GM21529 (cell line): ENCODE measurements around the gene CALR3.
A peak's percentile ranks its signal among the peaks of the same experiment; 100 is the strongest.
"Not testable (repeated sequence)": the region's sequence is repeated elsewhere in the genome, so short reads cannot be mapped to it uniquely, and the experiment has no call there.

Experiments used
- ATAC-seq: cut with Tn5 transposase; IDR thresholded peaks from one replicate; pipeline ENCODE4 v1.9.1; 2021; ENCODE audit not compliant: unreplicated experiment

The CALR3 gene

GRCh38 chr19:16495982-16496612 is at the start of gene CALR3, which contains the start of gene C19orf44:
Gene CALR3 (minus strand): TSS chr19:16496167. CDS start chr19:16496129, 38 bp downstream.
Gene C19orf44 (plus strand): TSS chr19:16496394. CDS start chr19:16500793, 4,399 bp downstream.
- ATAC-seq: peak; percentile 97

- no peak for ATAC-seq
Measured at GRCh38 chr19:16544473-16545231, 48.7 kb upstream of the CALR3 start.

- not testable (repeated sequence) for ATAC-seq
Measured at GRCh38 chr19:16543734-16544133, 47.8 kb upstream of the CALR3 start.

- no peak for ATAC-seq
Measured at GRCh38 chr19:16542910-16543472, 47.0 kb upstream of the CALR3 start.

- peak; percentile 73 for ATAC-seq
Measured at GRCh38 chr19:16542045-16542909, 46.3 kb upstream of the CALR3 start, which contains the start of gene CHERP. Gene CHERP (minus strand): TSS chr19:16542437. CDS start chr19:16542378, 59 bp downstream.

- peak; percentile 12 for ATAC-seq
Measured at GRCh38 chr19:16541526-16542044, 45.6 kb upstream of the CALR3 start.

GRCh38 chr19:16540948-16541347 is 45.0 kb upstream of the CALR3 start:
- ATAC-seq: no peak

- ATAC-seq: no peak
Measured at GRCh38 chr19:16537111-16537510, 41.1 kb upstream of the CALR3 start.

GRCh38 chr19:16536130-16536529 is 40.2 kb upstream of the CALR3 start:
- no peak for ATAC-seq

GRCh38 chr19:16535381-16535780 is 39.4 kb upstream of the CALR3 start:
- no peak for ATAC-seq

- ATAC-seq: no peak
Measured at GRCh38 chr19:16532440-16533234, 36.7 kb upstream of the CALR3 start.

GRCh38 chr19:16531380-16531669 is 35.4 kb upstream of the CALR3 start:
- ATAC-seq: no peak

- no peak for ATAC-seq
Measured at GRCh38 chr19:16530540-16531379, 34.8 kb upstream of the CALR3 start.

GRCh38 chr19:16529466-16530144 is 33.6 kb upstream of the CALR3 start:
- ATAC-seq: no peak

- ATAC-seq: no peak
Measured at GRCh38 chr19:16527971-16528521, 32.1 kb upstream of the CALR3 start.

GRCh38 chr19:16527334-16527935 is 31.5 kb upstream of the CALR3 start:
- ATAC-seq: no peak

- ATAC-seq: no peak
Measured at GRCh38 chr19:16525751-16526481, 29.9 kb upstream of the CALR3 start.
